SK-N-SH treated with all-trans-retinoic acid at 6 μM for 48 hours (cell line): ENCODE measurements around the gene LRMDA.

Experiments used
- ARNTL ChIP-seq: fragments of 450-650 bp; formaldehyde crosslinking; IDR thresholded peaks from 2 replicates; pipeline ENCODE4 v1.5.0; 2020; ENCODE audit warnings: low read depth, mild to moderate bottlenecking, moderate library complexity, borderline replicate concordance
- CREB5 ChIP-seq: fragments of 250-450 bp; sonication (Bioruptor Pico); IDR thresholded peaks from 2 replicates; pipeline ENCODE4 v1.5.1; 2020; ENCODE audit warnings: low read depth, mild to moderate bottlenecking, moderate library complexity
- CSRNP3 ChIP-seq: fragments of 250-450 bp; sonication (Bioruptor Pico); IDR thresholded peaks from 2 replicates; pipeline ENCODE4 v1.5.1; 2021; ENCODE audit warnings: mild to moderate bottlenecking, moderate library complexity
- PPARA ChIP-seq: fragments of 250-450 bp; sonication (Bioruptor Pico); IDR thresholded peaks from 2 replicates; pipeline ENCODE4 v1.5.0; 2020; ENCODE audit warnings: mild to moderate bottlenecking, borderline replicate concordance
- TCF4 ChIP-seq: fragments of 250-450 bp; sonication (Bioruptor Pico); IDR thresholded peaks from 2 replicates; pipeline ENCODE4 v1.8.0; 2021; ENCODE audit warnings: mild to moderate bottlenecking, moderate library complexity, borderline replicate concordance
- ZFP3 ChIP-seq: fragments of 250-450 bp; sonication (Bioruptor Pico); IDR thresholded peaks from 2 replicates; pipeline ENCODE4 v1.5.0; 2020; ENCODE audit warnings: mild to moderate bottlenecking, moderate library complexity
- ZFP30 ChIP-seq: fragments of 450-650 bp; formaldehyde crosslinking; IDR thresholded peaks from 2 replicates; pipeline ENCODE4 v1.5.0; 2022; ENCODE audit warnings: mild to moderate bottlenecking, moderate library complexity
- TF ChIP-seq, protein P1 (sequence below): fragments of 250-450 bp; sonication (Bioruptor Pico); IDR thresholded peaks from 2 replicates; pipeline ENCODE4 v1.8.0; 2020; ENCODE audit warnings: mild to moderate bottlenecking, moderate library complexity, borderline replicate concordance

- TF ChIP-seq ZFP3 (CRISPR knock-in tag) (no peak), ARNTL (no peak), CREB5 (no peak), TCF4 (CRISPR knock-in tag) (no peak), CSRNP3 (CRISPR knock-in tag) (no peak), PPARA (CRISPR knock-in tag) (no peak), ZFP30 (CRISPR knock-in tag) (no peak)
- TF ChIP-seq, protein P1, sequence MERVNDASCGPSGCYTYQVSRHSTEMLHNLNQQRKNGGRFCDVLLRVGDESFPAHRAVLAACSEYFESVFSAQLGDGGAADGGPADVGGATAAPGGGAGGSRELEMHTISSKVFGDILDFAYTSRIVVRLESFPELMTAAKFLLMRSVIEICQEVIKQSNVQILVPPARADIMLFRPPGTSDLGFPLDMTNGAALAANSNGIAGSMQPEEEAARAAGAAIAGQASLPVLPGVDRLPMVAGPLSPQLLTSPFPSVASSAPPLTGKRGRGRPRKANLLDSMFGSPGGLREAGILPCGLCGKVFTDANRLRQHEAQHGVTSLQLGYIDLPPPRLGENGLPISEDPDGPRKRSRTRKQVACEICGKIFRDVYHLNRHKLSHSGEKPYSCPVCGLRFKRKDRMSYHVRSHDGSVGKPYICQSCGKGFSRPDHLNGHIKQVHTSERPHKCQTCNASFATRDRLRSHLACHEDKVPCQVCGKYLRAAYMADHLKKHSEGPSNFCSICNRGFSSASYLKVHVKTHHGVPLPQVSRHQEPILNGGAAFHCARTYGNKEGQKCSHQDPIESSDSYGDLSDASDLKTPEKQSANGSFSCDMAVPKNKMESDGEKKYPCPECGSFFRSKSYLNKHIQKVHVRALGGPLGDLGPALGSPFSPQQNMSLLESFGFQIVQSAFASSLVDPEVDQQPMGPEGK (CRISPR knock-in tag) = no peak
Observed at GRCh38 chr10:75438275-75438674, 6.9 kb downstream of the LRMDA start.
